Stimulated activated CD4-positive, alpha-beta T cell treated with anti-CD3 and anti-CD28 coated beads, Interleukin-15, amount 100 ng/mL, for 24 hours (primary cell): ENCODE results near the gene ATP6V0D1.

Experiments used
- DNase-seq: peaks from one replicate; pipeline ENCODE4 v3.0.0-alpha.2; 2020

Gene ATP6V0D1

DNA sequence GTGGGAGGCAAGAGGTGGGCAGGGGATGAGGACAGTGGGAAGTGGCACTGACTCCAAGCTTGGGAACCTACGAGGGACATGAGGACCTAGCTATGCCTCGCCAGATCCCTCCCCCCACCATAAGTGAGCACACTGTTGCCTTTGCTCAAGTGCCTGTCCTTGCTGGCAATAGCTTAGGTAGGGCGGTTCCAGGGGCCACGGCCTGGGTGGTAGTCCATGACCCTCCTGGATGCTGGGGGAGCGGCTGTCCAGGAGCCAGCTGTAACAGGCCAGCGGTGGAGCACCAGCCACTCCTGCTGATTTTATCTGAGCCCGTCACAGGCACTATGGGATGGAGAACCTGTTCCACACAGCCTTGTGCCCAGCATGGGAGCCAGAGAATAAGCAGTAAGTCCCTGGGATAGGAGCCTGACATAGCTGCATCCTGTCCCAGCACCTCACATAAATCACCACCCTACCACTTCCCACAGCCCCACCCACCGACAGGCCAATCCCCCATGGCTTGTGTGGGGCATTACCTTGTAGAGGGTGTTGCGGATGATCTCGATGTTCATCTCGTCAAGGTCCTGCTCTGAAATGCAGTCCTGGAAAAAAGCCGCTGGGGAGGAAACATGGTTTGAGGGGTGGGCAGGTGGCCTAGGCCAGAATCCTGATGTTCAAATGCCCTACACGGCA is 38.2 kb downstream of the ATP6V0D1 start:
- DNase-seq: no peak

DNA sequence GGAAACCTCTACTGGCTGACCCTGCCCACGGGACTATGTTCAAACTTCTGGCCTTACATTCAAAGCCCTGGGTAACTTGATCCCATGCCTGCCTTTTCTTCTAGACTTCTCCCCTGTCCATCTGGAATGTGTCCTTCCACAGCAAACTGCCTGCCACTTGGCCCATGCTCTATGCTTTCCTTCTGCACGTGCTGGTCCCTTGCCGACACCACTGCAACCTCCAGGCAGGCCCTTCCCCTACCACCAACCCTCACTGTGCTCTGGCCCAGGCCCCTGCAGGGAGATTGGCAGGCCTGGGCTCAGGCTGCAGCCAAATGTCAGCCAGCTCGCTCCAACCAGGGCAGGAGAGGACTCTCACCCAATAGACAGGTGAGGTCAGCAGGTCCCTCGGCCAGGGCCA is 39.0 kb downstream of the ATP6V0D1 start:
- DNase-seq: no peak

DNA sequence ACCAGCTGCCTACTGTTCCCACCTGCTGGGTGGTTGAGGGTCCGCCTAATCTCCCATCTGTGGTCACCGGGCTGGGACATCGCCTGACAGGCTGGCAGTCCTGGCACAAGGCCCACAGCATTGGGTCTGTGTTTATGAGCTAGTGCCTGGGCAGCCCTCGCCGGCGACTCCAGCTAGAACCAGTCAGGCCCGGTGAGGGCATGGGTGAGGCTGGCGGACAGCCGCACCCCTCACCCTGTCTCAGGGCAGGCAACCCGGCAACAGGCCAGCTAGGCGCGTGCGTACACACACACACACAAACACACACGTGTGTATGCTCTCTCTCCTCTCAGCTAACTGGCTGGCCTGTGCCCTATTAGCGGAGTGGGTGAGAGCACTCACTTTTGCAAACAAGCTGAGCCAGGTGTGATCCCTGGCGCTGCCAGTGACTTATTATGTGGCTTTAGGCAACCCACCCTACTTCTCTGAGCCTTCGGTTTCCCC is 39.6 kb downstream of the ATP6V0D1 start:
- no peak for DNase-seq

DNA sequence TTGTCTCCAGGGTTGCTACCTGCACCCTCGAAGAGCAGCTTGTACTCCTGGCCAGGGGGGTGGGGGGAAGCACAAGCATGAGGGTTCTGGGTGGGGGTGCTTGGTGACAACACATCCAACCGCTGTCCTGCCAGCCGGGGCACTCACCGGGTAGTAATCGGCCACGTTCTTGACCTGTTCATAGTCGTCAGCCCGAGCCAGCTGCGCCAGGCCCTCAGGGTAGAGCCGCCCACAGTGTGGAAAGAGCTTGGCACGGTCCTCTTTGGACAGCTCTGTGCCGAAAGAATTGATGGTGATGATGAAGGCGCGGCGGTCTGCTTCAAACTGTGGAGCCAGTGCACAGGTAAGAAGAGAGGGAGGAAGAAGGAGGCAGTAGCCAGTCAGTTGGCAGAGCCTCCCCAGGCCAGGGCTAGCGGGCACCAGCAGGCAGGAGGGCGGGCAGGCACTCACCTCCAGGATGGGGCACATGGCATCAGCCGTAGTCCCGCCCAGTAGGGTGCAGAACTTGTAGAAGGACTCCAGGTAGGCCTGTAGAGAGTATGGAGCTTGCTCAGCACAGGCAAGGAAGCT is 42.0 kb downstream of the ATP6V0D1 start:
- DNase-seq: no peak

DNA sequence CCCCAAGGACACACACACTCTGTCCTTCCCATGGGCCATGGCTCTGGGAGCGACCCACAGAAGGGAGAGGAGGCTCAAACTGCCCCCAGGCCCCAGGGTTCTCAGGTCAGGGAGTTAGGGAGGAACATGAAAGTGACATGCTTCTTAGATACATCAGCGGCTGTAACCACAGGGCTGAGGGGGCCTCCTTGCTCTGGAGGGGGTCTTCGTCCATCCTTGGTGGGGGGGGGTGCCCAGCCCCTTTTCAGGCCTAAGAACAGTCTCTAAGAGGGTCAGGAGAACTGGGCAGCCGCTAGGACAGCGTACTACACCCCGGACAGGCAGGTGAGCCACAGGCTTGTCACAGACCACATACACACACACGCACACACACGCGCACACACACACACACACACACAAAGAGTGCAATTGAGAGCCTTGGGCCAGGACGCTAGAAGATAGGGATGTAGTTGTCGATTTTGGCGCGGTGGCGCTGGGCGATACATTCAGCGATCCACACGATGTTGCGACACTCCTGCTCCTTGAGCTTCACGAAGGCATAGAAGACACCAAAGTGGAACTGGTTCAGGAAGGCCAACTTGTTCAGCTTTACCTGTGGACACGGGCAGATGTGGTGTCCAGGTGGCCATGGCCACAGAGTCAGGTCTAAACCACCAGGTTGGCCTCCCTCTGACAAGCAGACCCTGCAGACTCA is 42.7 kb downstream of the ATP6V0D1 start:
- no peak for DNase-seq

DNA sequence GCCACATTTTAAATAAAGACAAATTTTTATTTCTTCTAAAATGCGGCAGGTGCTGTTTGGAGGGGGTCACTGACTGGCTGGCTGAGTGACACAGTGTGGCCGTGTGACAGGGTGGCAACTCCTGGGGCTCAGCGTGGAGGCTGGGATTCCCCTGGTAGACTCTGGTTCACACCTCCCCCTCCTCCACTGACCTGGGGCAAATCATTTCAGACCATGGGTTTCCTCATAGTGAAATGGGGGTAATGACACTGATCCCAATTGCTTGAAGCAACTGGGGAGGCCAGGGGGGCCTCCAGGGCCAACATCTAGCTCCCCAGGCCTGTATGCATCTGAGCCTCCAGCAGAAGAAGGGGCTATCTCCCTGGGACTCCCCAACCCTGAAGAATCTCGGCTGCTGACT is 43.4 kb downstream of the ATP6V0D1 start:
- DNase-seq: no peak

DNA sequence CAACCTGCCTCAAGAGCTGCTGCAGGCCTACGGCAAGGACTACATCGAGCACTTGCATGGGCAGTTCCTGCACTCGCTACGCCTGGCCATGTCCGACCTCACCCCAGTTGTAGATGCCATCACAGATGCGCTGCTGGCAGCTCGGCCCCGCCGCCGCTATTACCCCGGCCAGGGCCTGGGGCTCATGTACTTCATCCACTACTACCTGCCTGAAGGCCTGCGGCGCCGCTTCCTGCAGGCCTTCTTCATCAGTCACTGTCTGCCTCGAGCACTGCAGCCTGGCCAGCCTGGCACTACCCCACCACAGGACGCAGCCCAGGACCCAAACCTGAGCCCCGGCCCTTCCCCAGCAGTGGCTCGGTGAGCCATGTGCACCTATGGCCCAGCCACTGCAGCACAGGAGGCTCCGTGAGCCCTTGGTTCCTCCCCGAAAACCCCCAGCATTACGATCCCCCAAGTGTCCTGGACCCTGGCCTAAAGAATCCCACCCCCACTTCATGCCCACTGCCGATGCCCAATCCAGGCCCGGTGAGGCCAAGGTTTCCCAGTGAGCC is 44.2 kb downstream of the ATP6V0D1 start:
- DNase-seq: no peak

DNA sequence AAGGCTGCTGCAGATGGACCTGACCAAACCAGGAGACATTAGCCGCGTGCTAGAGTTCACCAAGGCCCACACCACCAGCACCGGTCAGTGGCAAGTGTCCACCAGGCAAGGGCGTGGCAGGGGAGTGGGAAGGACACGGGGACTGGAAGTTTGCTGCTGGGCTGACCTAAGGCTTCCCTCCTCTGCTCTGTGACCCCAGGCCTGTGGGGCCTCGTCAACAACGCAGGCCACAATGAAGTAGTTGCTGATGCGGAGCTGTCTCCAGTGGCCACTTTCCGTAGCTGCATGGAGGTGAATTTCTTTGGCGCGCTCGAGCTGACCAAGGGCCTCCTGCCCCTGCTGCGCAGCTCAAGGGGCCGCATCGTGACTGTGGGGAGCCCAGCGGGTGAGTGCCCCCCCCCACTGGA is 45.2 kb downstream of the ATP6V0D1 start:
- DNase-seq: no peak

DNA sequence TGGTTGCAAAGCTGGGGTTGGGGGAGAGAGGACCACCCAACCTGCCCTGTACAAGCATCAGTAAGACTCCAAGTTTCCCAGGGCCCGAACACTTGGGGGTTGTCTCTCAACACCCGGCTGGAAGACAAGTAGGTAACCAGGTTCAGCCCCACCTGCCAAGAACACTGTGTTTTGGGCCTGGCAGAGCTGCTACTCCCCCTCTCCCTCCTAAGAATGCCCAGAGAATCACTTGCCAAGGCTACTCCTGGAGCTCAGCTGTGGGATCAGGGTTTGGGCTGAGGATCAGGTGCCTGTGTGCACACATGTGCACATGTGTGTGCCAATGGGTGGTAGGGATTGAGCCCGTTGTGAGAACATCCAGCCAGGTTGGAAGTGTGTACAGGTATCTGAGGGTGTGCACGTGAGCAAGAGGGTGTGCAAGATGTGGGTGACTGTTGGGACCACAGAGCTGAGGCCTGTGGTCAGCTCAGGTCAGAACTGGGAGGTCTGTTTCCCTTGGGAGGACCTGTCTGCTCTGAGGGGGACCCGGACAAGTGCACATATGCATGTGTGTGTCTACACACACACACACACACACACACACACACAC is 47.7 kb downstream of the ATP6V0D1 start:
- DNase-seq: no peak

DNA sequence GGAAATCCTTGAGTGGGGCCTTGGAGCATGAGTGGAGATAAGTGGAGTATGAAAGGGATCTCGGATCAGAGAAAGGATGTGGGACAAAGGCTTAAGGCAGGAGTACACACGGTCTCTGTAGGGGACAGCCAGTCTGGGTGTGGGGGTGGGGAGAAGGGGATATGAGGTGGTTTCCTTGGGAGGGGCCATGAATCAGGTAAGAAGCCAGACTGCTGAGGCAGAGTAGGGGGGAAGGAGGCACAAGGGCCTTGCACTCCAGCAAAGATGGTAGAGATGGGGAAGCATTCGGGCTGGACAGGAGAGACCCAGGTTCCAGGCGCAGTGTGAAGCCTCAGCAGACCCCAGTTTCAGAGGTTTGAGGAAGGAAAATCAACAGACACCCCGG is 48.5 kb downstream of the ATP6V0D1 start:
- no peak for DNase-seq

DNA sequence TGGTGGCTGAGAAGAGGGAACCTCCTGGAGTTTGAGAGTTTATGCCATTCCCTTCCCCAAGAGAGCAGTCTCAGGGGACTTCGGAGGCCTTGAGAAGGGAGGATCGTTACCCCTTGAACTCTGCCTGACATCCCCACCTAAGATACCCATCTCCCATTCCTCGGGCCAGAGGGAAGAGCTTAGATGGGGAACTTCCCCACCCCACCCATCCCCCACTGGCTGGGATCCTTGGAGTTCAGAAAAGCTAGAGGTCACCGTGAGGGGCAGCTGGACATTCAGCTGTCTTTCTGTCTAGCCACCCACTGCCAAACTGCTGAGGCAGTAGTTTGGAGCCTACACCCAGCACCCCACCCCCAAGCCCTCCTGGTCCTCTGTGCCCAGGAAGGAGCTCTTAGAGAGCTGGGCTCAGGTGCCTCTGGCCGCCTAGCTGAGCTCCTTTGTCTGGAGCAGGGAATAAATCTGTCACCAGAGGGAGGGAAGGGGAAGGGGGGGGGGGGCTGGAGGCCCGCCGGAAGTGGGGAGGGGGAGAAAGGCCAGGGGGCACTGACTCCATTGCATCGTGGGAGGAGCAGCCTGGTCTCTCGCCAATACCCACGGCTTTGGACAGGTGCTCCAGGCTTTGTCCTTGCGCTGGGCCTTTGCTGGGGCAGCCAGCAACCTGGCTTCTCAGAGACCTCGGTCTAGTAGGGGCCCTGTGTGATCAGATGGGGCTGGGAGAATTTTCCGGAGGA is 49.0 kb downstream of the ATP6V0D1 start:
- no peak for DNase-seq

DNA sequence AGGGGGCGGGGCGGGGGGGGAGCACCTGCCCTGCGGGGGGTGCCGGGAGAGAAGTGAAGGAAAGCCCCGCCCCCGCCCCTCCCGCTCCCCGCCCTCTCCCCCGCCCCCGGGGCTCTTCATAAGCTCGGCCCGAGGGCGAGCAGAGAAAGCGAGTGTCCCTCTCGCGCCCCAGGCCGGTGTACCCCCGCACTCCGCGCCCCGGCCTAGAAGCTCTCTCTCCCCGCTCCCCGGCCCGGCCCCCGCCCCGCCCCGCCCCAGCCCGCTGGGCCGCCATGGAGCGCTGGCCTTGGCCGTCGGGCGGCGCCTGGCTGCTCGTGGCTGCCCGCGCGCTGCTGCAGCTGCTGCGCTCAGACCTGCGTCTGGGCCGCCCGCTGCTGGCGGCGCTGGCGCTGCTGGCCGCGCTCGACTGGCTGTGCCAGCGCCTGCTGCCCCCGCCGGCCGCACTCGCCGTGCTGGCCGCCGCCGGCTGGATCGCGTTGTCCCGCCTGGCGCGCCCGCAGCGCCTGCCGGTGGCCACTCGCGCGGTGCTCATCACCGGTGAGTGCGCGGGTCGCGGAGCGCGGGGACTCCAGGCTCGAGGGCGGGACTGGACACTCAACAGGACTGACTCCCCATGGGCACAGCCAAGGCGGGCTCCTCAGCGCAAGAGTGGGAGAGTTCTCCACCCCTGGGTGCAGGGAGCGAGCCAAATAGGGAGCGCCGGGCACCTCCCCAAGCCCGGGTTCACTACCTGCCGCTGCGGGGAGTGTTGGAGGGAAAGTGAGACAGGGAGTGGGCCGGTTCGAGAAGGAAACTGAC is 49.8 kb downstream of the ATP6V0D1 start, which contains the start of gene HSD11B2:
Gene HSD11B2, plus strand, starts transcription at position 145 of the 798 bp plus-strand sequence. Its CDS starts 128 bp downstream, at position 273.
- peak; percentile 49 for DNase-seq

DNA sequence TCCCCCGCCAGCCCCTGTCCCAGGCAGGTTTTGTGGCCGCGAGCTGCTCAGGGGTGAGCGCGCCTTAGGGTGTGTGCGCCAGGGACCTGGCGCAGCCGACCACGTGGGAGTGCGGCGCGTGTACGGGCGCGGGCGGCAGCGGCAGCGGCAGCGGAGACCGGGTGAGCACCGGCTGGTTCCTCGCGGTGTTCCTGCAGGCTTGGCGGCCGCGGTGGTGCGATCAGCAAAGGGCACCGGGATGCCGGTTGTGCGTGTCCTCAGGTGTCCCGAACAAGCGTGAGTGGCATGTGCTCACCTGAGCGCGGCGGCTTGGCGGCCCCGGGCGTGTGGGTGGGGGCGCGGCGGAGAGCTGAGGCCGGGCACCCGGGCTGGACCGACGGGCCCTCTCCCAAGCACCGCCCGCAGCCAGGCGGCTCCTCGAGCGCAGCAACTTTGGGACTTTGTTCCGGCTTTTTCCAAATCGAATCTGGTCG is 50.4 kb downstream of the ATP6V0D1 start:
- DNase-seq: peak; percentile 56

DNA sequence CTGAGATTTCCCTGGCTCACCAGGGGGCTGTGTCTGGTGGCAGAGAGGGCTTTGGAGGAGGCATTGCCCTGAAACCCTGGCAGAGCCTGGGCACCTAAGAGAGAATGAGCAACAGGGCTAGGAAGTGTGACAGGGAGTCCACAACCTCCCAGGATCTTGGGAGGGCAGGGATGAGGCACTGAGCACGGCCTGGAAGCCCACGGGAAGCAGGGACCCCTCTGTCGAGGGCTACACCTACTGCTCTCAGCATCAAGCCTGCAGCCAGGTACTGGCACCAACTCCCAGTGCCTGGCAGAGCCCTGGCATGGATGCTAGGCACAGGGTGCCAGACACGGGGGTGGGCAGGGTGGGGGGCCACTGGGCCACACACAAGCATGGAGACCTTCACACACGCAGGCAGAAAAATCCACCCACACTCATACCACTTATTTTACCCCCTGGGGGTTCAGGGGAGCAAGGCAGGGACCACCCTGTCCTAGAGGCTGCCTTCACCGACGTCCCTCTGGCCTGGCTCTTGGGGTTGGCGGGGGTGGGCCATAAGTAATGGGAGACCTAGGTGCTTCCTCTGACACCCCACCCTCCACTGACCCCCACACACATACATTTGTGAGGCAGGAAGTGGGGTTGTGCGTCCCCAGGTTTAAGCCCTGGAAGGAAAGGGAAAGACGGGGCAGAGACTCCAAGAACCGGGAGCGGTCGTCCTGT is 51.0 kb downstream of the ATP6V0D1 start:
- DNase-seq: no peak

DNA sequence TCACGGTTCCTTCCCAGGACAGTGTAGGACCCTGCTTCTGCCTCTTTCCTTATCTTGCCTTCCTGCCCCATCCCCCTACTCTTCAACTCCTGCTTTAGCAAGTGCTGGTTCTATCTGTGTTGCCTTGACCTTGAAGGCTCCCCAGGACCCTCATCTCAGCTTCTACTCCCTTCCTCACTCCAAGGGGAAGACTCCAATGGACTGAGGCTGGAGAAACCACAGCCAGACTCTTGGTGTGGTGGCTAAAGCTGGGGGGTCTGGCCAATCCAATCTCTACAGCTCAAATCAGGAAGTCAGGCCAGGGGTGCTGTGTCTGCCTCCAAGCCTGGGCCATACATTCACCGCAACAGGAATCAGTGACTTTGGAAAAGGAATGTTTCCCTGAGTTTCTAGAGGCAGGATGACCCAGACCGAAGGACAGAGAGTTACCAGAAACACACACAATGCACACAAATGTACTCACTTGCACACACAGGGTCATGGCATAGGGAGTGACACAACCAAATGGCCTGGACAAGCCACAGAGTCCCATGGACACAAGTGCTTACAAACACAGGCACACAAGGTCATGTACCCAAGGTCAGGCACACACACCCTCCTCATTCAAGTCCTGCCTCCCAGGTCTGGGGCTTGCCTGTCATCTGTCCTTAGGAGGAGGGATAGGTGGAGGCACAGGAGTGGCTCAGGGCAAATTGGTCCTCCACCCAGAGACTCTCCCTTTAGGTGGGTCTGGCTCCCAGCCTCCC is 51.7 kb downstream of the ATP6V0D1 start:
- DNase-seq: no peak

DNA sequence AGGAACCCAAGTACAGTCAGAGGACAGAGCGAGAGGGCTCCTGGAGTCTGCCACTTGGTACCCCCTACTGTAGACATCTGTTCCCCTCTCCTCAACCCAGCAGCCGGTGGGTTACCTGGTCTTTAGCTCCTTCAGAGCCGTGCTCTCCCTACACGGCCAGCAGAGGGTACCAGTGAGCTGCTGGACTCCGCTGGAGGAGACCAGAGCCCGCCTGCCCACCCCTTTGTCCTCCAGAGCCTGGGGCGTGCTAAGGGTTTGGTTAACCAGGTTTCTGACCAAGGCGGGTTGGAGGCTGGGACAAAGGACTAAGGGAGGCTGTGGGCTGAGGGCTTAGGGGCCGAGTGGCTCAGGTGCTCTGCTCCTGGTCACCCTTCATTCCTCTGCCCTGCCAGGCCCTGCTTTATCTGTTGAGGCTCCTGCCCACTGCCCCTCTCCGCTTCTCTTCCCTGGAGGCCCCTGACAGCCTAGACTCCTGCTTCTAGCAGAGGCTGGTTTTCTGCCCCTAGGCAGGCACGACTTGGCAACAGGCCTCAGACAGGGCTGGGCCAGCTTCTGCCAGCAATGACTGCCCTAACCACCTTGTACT is 52.7 kb downstream of the ATP6V0D1 start:
- DNase-seq: peak; percentile 79

DNA sequence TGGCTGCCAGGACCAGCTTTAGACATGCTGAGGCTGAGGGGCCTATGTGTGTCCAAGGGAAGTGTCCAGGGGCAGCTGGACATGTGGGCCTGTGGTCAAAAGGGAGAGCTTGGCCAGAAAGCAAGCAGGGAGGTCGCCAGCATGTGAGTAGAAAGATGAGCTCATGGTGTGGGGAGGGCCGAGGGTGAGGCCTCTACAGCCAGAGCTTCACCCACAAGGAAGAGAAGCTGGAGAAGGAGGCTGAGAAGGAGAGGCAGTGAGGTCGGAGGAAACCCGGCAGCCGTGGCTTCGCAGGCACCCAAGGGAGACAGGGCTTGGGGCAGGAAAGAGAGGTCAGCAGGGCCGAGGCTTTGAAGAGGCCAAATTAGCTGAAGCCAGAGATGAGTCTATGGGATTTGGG is 54.0 kb downstream of the ATP6V0D1 start:
- DNase-seq: no peak

DNA sequence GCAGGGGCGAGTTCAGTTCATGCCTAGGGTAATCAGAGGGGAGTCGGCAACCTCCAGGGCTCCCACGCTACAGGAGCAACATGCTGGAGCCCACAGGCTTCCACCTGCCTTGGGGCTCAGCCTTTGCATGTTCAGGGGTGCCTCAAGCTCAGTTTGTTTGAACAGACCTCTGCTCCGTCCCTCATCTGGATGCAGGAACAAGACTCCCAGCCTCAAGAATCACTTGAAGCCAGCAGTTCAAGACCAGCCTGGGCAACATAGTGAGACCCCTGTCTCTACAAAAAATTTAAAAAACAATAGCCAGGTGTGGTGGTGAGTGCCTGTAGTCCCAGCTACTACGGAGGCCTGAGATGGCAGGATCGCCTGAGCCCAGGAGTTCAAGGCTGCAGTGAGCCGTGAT is 54.9 kb downstream of the ATP6V0D1 start:
- DNase-seq: no peak

DNA sequence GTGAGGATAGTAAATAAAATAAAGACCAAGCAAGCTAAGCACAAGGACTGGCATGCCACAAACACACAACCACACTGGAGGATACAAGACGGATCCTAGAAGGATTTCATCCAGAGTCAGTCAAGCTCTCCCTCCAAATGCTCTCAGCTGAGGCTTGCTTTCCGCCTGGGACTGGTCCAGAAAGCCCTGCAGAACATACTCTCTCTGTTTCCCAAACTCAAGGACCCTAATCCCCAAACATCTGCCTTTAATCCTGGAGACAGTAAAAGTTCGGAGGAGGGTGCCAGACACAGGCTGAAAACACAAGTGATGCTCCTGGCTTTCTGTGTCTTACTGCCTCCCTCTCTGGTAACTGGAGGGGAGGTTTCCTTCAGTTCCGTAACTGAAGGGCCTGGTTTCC is 55.4 kb downstream of the ATP6V0D1 start:
- DNase-seq: no peak

DNA sequence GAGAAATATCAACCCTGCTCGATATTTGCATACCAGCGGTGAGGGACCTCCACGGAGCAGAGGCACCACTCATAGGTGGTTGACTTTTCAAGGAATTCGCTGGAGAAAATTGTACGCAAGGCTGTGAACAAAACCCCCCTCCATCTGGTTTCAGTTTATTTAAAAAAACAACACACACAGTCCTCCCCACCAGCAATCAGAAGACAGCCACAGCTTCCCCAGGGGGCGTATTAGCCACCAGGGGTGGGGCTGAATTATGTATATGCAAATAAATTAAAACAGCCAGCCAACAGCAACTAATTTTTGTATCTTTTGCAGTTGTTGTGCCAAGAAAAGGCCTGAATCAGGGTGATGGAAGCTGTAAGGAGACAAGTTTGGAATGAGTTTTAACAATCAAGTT is 55.9 kb downstream of the ATP6V0D1 start:
- DNase-seq: no peak
